Erythroblast (primary cell): ENCODE data around the gene ANKZF1.

Experiments used
- DNase-seq, 2 experiments: peaks; one replicate each; lab custom pipeline; 2025; lab: John Stamatoyannopoulos, UW
- GATA1 ChIP-seq: IDR thresholded peaks from 2 replicates; pipeline ENCODE4 v1.6.1; 2011; ENCODE audit warnings: low read depth, mild to moderate bottlenecking, control low read depth, low read length, moderate library complexity
- POLR2A ChIP-seq: IDR thresholded peaks from 2 replicates; pipeline ENCODE4 v1.6.1; 2011; ENCODE audit warnings: mild to moderate bottlenecking, low read length

The ANKZF1 gene

DNA sequence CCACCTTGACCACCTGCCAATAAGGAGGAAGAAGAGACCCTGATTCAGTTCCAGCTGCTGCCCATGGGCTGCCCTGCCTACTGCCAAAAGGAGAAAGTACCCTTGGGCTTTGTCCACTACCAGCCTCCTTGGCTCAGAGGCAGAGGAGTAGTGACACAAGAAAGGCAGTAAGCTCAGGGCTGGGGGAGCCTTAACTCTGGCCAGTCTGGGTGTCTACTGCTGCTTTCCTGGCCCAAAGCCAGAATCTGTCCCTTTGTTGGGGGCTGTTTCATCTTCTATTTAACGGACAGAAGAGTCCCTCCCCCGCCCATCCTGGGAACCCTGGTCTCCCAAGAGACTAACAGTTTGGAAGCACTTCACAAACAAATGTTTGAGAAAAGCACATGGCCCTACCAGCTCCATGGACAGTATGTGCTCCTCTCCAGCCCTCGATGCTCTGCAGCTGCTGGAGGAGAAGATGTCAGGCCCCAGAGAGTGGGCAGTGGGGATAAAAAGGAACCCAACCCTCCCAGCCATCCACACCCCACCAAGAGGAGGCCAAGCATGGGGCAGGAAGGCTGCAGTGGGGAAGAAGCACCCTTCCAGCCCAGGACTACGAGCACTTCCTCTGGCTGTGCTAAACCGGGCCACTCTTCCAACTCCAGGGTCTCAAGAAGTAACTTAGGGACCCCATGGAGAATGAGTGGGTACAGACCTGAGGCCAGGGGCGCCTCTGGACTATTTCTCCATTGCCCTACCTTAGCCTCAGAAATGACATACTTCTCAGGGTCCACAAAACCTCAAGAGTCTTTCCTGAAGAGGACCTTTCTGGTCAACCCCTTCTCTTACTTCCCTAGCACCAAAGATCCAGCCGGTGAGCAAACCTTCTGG is 1.3 kb upstream of the ANKZF1 start:
- TF ChIP-seq GATA1 (no peak), POLR2A (no peak)
- DNase-seq, result peak; percentile 50 to 64

DNA sequence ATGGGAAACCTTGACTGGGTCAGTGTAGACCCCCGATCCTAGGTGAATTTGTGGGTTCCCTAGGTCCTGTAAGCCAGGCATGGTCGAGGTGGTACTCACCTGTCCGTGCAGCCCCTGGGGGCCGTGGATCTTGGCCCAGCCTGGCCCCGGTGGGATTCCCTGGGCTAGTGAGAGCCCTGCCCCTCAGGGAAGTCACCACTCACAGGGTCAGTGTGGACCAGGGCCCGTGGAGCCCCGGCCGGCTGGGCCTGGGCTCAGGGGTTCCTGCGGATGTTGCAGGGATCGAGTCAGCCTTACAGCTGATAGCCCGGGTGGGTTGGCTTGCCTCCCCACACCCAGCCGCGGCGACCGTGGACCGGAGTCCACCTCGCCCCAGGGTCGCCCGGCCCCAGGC is 698 bp upstream of the ANKZF1 start:
- no peak for TF ChIP-seq GATA1
- no peak for TF ChIP-seq POLR2A
- no peak for DNase-seq

GRCh38 chr2:219230059-219230540 is 494 bp downstream of the ANKZF1 start:
- DNase-seq, result peak; percentile 71 to 80
- TF ChIP-seq GATA1 (no peak), POLR2A (peak; percentile 66)

- no peak for TF ChIP-seq GATA1
- no peak for TF ChIP-seq POLR2A
- no peak for DNase-seq
These were observed 4.7 kb downstream of the ANKZF1 start for GRCh38 chr2:219234331-219234730.

GRCh38 chr2:219243291-219243761 is 13.7 kb downstream of the ANKZF1 start:
- DNase-seq, result no peak
- TF ChIP-seq GATA1, result no peak
- TF ChIP-seq POLR2A, result no peak

GRCh38 chr2:219244789-219245147 is 15.2 kb downstream of the ANKZF1 start:
- no peak for DNase-seq
- TF ChIP-seq POLR2A (no peak), GATA1 (no peak)

DNA sequence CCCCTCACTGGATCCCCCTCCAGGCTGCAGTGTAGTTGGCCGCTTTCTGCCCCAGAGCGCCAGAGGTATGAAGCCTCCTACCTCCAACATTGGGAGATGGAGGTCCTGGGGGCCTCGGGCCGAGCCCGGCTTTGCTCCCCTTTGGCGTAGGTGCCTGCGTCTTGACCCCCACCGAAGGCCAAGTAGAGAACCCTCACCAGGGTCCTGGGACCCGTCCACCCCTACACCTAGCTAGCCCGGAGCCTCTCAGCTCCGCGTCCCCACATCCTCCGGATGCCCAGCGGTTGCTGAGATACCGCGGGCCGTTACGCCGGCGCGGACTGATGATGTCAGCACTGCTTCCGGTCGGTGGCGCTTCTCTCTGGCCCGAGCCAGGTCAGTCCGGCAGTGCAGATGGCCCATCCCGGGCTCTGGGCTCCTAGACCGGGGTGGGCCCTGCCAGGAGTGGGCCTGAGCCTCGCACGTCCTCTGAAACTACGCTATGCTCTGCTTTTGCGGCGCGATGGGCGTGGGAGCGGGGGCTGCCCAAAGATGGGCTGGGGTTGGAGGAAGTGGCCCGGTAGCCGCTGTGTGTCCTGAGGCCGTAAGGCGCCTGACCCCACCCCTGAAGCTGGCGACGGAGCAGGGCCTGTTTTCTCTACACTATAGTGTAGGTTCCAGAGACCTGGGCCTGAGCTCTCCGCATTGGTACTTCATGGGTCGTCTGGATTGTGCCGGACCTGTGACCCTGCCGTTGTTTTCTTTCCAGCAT is 15.7 kb downstream of the ANKZF1 start, which contains the start of the genes GLB1L and STK16:
GLB1L (minus strand) TSS at position 297 of the 751 bp plus-strand sequence. CDS start 1,871 bp downstream, outside the sequence.
STK16 (plus strand) TSS at position 332 of the 751 bp plus-strand sequence. CDS start 521 bp downstream, outside the sequence.
- TF ChIP-seq POLR2A (peak; percentile 90), GATA1 (no peak)

DNA sequence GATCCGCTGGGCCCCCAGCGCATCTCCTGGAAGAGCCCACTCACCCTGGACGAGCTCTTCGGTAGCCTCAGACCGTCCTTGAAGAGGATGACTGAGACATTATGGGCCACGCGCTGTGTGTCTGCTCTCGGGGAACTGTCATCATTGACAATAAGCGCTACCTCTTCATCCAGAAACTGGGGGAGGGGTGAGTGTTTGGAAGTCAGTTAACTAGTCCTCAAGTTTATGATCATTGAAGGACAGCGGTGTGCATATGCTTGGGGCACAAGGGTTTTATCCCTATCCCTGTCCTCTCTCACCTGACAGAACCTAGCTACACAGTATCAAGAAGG is 16.3 kb downstream of the ANKZF1 start:
- DNase-seq, result peak in 1 of 2 experiments; percentile 57
- TF ChIP-seq POLR2A (no peak), GATA1 (no peak)

More for the DNA sequence above, 15.7 kb downstream of the ANKZF1 start, which contains the start of the genes GLB1L and STK16:
- peak; percentile 94 to 96 for DNase-seq

DNA sequence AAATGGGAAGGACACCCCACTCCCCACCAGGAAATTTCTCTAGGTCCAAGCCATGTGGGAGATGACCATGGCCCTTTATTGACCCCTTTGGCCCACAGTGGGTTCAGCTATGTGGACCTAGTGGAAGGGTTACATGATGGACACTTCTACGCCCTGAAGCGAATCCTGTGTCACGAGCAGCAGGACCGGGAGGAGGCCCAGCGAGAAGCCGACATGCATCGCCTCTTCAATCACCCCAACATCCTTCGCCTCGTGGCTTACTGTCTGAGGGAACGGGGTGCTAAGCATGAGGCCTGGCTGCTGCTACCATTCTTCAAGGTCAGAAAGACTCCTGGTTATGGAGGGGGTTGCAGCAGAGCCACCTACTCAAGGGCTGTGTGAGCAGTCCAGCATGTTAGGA is 17.0 kb downstream of the ANKZF1 start:
- TF ChIP-seq GATA1, result no peak
- no peak for TF ChIP-seq POLR2A
- no peak for DNase-seq

GRCh38 chr2:219247678-219248642 is 18.4 kb downstream of the ANKZF1 start:
- no peak for DNase-seq
- TF ChIP-seq POLR2A, result no peak
- TF ChIP-seq GATA1, result no peak

GRCh38 chr2:219248845-219249202 is 19.2 kb downstream of the ANKZF1 start:
- TF ChIP-seq POLR2A, result no peak
- no peak for TF ChIP-seq GATA1

GRCh38 chr2:219249203-219249980 is 19.8 kb downstream of the ANKZF1 start:
- peak; percentile 48 to 77 for DNase-seq
- TF ChIP-seq GATA1, result no peak
- TF ChIP-seq POLR2A, result no peak

More at GRCh38 chr2:219248845-219249202, 19.2 kb downstream of the ANKZF1 start:
- DNase-seq, result no peak
